ENCODE results near the gene DNAJC4.

- no peak for TF ChIP-seq CTCF (IDR thresholded peaks at IDR 0.05; ENCODE audit: low read length)
- TF ChIP-seq EZH2 (IDR thresholded peaks at IDR 0.05; ENCODE audit: borderline replicate concordance, low read length): no peak
Observed at GRCh38 chr11:64240435-64241240, 10.3 kb downstream of the DNAJC4 start, which contains the start of gene FKBP2.

All from OCI-LY1 (cell line).